ENCODE measurements around the gene ZNF181. TPM values are rescaled to one million over a fixed set of nuclear protein-coding genes. Genes with fewer than 3 reads are reported as not detected.

The ZNF181 gene
- total RNA-seq, 2 experiments from 2014 or later = 2.0 to 2.9 TPM

GRCh38 chr19:34687348-34687747, 46.7 kb upstream of the ZNF181 start:
- no peak overlapping the region for H3K4me3 Mint-ChIP-seq
- intact Hi-C loops (cut with DNase I, micrococcal nuclease) = no loop called here
- POLR2A ChIA-PET = no interaction called here
- H3K9me3 Mint-ChIP-seq = peaks cover 28% of the 10 kb centered on the region
- H3K27ac ChIP-seq (ENCODE audit: low read depth in 1 of 2, low read length in 2 of 2) = no peak overlapping the region
- CTCF ChIA-PET = no interaction called here
- peaks cover 7 to 66% of the 10 kb centered on the region in 2 experiments for H3K9me3 ChIP-seq (ENCODE audit: control insufficient read depth in 1 of 2, insufficient read depth in 1 of 2, low read length in 2 of 2)
- H3K27ac Mint-ChIP-seq = no peak overlapping the region
- peaks cover 0 to under 1% of the 10 kb centered on the region in 2 experiments for H3K27me3 ChIP-seq (ENCODE audit: control insufficient read depth in 1 of 2, insufficient read depth in 2 of 2, low read length in 2 of 2)
- ATAC-seq (ENCODE audit: poor library complexity) = no peak
- no peak for TF ChIP-seq CTCF (IDR thresholded peaks at IDR 0.05)
- no peak for DNase-seq
- H3K4me1 ChIP-seq (ENCODE audit: insufficient read depth, low read length) = no peaks in the 10 kb centered on the region
- H3K4me3 ChIP-seq (ENCODE audit: low read length) = no peak overlapping the region
- no peaks in the 10 kb centered on the region for H3K4me1 Mint-ChIP-seq (ENCODE audit: low read depth)
- H3K36me3 Mint-ChIP-seq (ENCODE audit: low read depth) = peaks cover 68% of the 10 kb centered on the region
- peaks cover 22% of the 10 kb centered on the region for H3K36me3 ChIP-seq (ENCODE audit: insufficient read depth, low read length)
- H3K27me3 Mint-ChIP-seq = peaks cover 17% of the 10 kb centered on the region

- no peak for DNase-seq
- peaks cover 26% of the 10 kb centered on the region for H3K9me3 Mint-ChIP-seq
- intact Hi-C loops (cut with DNase I, micrococcal nuclease) = no loop called here
Observed at GRCh38 chr19:34688592-34688991, 45.5 kb upstream of the ZNF181 start.

GRCh38 chr19:34690372-34690771, 43.7 kb upstream of the ZNF181 start:
- POLR2A ChIA-PET = no interaction called here
- Histone ChIP-seq H3K4me3 (ENCODE audit: low read length) (no peak overlapping the region), H3K27me3 (ENCODE audit: control insufficient read depth in 1 of 2, insufficient read depth in 2 of 2, low read length in 2 of 2) (peaks cover 0 to 4% of the 10 kb centered on the region in 2 experiments), H3K27ac (ENCODE audit: low read depth in 1 of 2, low read length in 2 of 2) (no peak overlapping the region), H3K4me1 (ENCODE audit: insufficient read depth, low read length) (no peaks in the 10 kb centered on the region), H3K36me3 (ENCODE audit: insufficient read depth, low read length) (no peaks in the 10 kb centered on the region), H3K9me3 (ENCODE audit: control insufficient read depth in 1 of 2, insufficient read depth in 1 of 2, low read length in 2 of 2) (peaks cover 7 to 53% of the 10 kb centered on the region in 2 experiments)
- Mint-ChIP-seq H3K9me3 (peaks cover 24% of the 10 kb centered on the region), H3K36me3 (ENCODE audit: low read depth) (peaks cover 37% of the 10 kb centered on the region), H3K4me3 (no peak overlapping the region), H3K4me1 (ENCODE audit: low read depth) (no peaks in the 10 kb centered on the region), H3K27me3 (peaks cover 38% of the 10 kb centered on the region), H3K27ac (no peak overlapping the region)
- DNase-seq (no peak), ATAC-seq (ENCODE audit: poor library complexity) (no peak)
- intact Hi-C loops (cut with DNase I, micrococcal nuclease) = no loop called here
- no peak for TF ChIP-seq CTCF (IDR thresholded peaks at IDR 0.05)
- CTCF ChIA-PET = no interaction called here

More at GRCh38 chr19:34688592-34688991, 45.5 kb upstream of the ZNF181 start:
- Histone ChIP-seq H3K9me3 (ENCODE audit: control insufficient read depth in 1 of 2, insufficient read depth in 1 of 2, low read length in 2 of 2) (peaks cover 7 to 65% of the 10 kb centered on the region in 2 experiments), H3K27me3 (ENCODE audit: control insufficient read depth in 1 of 2, insufficient read depth in 2 of 2, low read length in 2 of 2) (peaks cover 0 to 4% of the 10 kb centered on the region in 2 experiments), H3K4me1 (ENCODE audit: insufficient read depth, low read length) (no peaks in the 10 kb centered on the region), H3K4me3 (ENCODE audit: low read length) (no peak overlapping the region), H3K36me3 (ENCODE audit: insufficient read depth, low read length) (peaks cover 9% of the 10 kb centered on the region), H3K27ac (ENCODE audit: low read depth in 1 of 2, low read length in 2 of 2) (no peak overlapping the region)
- no peak for TF ChIP-seq CTCF (IDR thresholded peaks at IDR 0.05)
- Mint-ChIP-seq H3K4me1 (ENCODE audit: low read depth) (no peaks in the 10 kb centered on the region), H3K27me3 (peaks cover 28% of the 10 kb centered on the region), H3K4me3 (no peak overlapping the region), H3K36me3 (ENCODE audit: low read depth) (peaks cover 55% of the 10 kb centered on the region), H3K27ac (no peak overlapping the region)
- ChIA-PET CTCF (no interaction called here), POLR2A (interaction anchor here (1.2 kb wide), 1 partner anchor 11 kb away, joined by 5 read pairs; the partner anchor contains the start of genes SCGB2B2 and ZNF302)
- no peak for ATAC-seq (ENCODE audit: poor library complexity)
